ENCODE results near the gene FAM241A. TPM values are rescaled to one million over a fixed set of nuclear protein-coding genes. Genes with fewer than 3 reads are reported as not detected.
A peak's percentile ranks its signal among the peaks of the same experiment; 100 is the strongest.

Gene FAM241A
- total and polyA plus RNA-seq, 9 of the 15 experiments (the other 6 are each of a cell fraction or from before 2014, with no cell fraction given) = 2.3 to 8.5 (median 5.3) TPM

- TF ChIP-seq KDM2B (CRISPR knock-in tag; IDR thresholded peaks at IDR 0.05) = 0 out of 2 replicates have a peak, but pooled peaks have one; percentile 55
- no peak for TF ChIP-seq ZNF3 (CRISPR knock-in tag; IDR thresholded peaks at IDR 0.05)
- no peak for TF ChIP-seq PHB2 (IDR thresholded peaks at IDR 0.05; ENCODE audit: low read depth)
- TF ChIP-seq ZNF431 (CRISPR knock-in tag; IDR thresholded peaks at IDR 0.05) = peak; percentile 36; the same call in 1 of the 2 replicates
- no peak for TF ChIP-seq ETS2 (tag; IDR thresholded peaks at IDR 0.05; ENCODE audit: borderline replicate concordance, poor library complexity, severe bottlenecking)
- no peak for TF ChIP-seq BHLHE40 (IDR thresholded peaks at IDR 0.05; ENCODE audit: low read length)
- no peak; the same call in 1 of the 2 replicates for TF ChIP-seq NR1H2 (CRISPR knock-in tag; IDR thresholded peaks at IDR 0.05)
- 0 out of 2 replicates have a peak, but pooled peaks have one; percentile 54 for TF ChIP-seq GABPB2 (CRISPR knock-in tag; conservative IDR thresholded peaks at IDR 0.05)
- TF ChIP-seq LEF1 (IDR thresholded peaks at IDR 0.05) = 0 out of 2 replicates have a peak, but pooled peaks have one; percentile 26
- TF ChIP-seq ZNF592 (IDR thresholded peaks at IDR 0.05) = no peak
- no peak for TF ChIP-seq CHCHD3 (CRISPR knock-in tag; IDR thresholded peaks at IDR 0.05)
- TF ChIP-seq NUFIP1 (IDR thresholded peaks at IDR 0.05; ENCODE audit: partially characterized antibody) = no peak
- TF ChIP-seq ZBTB43 (CRISPR knock-in tag; IDR thresholded peaks at IDR 0.05) = peak; percentile 66; the same call in 1 of the 2 replicates
- TF ChIP-seq MCM3 (IDR thresholded peaks at IDR 0.05) = no peak
- TF ChIP-seq SP1 (CRISPR knock-in tag; IDR thresholded peaks at IDR 0.05) = peak; percentile 79
- 0 out of 2 replicates have a peak, but pooled peaks have one; percentile 27 for TF ChIP-seq ZNF717 (CRISPR knock-in tag; IDR thresholded peaks at IDR 0.05)
- TF ChIP-seq FOXA3 (CRISPR knock-in tag; conservative IDR thresholded peaks at IDR 0.05 in 1 of 2, IDR thresholded peaks at IDR 0.05 in 1 of 2) = 0 out of 4 replicates have a peak, but pooled peaks of 1 of the 2 experiments have one; percentile 45
- TF ChIP-seq VEZF1 (CRISPR knock-in tag; IDR thresholded peaks at IDR 0.05) = peak; percentile 78
- no peak for TF ChIP-seq THRAP3 (IDR thresholded peaks at IDR 0.05; ENCODE audit: borderline replicate concordance)
- no peak for TF ChIP-seq PRMT5 (CRISPR knock-in tag; IDR thresholded peaks at IDR 0.05)
Measured at GRCh38 chr4:112231779-112232713, 86.8 kb downstream of the FAM241A start, which contains the start of gene AP1AR (continued).

All from K562 (cell line).